HG02588 (cell line): Measurements from ENCODE around the gene NUTF2.

ENCODE experiments used
- ATAC-seq: cut with Tn5 transposase; IDR thresholded peaks from one replicate; pipeline ENCODE4 v1.9.1; 2021; ENCODE audit warnings: mild to moderate bottlenecking, moderate library complexity; ENCODE audit not compliant: unreplicated experiment

Gene NUTF2

GRCh38 chr16:67846320-67847063 is at the start of gene NUTF2:
Gene NUTF2, plus strand, starts transcription at chr16:67846933. Its CDS starts 18,198 bp downstream, at chr16:67865131.
- ATAC-seq = peak; percentile 56

- no peak for ATAC-seq
Measured at GRCh38 chr16:67800338-67800926, 46.3 kb upstream of the NUTF2 start.

GRCh38 chr16:67801241-67801640 is 45.5 kb upstream of the NUTF2 start:
- no peak for ATAC-seq

- ATAC-seq = no peak
Measured at GRCh38 chr16:67801883-67802282, 44.9 kb upstream of the NUTF2 start.

GRCh38 chr16:67803894-67804293 is 42.8 kb upstream of the NUTF2 start:
- ATAC-seq = no peak

- ATAC-seq = no peak
Measured at GRCh38 chr16:67804853-67805542, 41.7 kb upstream of the NUTF2 start.

- no peak for ATAC-seq
Measured at GRCh38 chr16:67805718-67806427, 40.9 kb upstream of the NUTF2 start.

GRCh38 chr16:67806428-67807147 is 40.1 kb upstream of the NUTF2 start, which contains the start of the genes RANBP10 and TSNAXIP1:
Gene RANBP10, minus strand, starts transcription at chr16:67806560. Its CDS starts 24 bp downstream, at chr16:67806536.
Gene TSNAXIP1, plus strand, starts transcription at chr16:67806889. Its CDS starts 261 bp downstream, at chr16:67807150.
- ATAC-seq = peak; percentile 87

- ATAC-seq = no peak
Measured at GRCh38 chr16:67807148-67807682, 39.5 kb upstream of the NUTF2 start.

- no peak for ATAC-seq
Measured at GRCh38 chr16:67811899-67812298, 34.8 kb upstream of the NUTF2 start.

- ATAC-seq = no peak
Measured at GRCh38 chr16:67814567-67814966, 32.2 kb upstream of the NUTF2 start.

GRCh38 chr16:67820608-67821259 is 26.0 kb upstream of the NUTF2 start:
- ATAC-seq = no peak

GRCh38 chr16:67822511-67822910 is 24.2 kb upstream of the NUTF2 start:
- ATAC-seq = no peak

GRCh38 chr16:67825119-67825518 is 21.6 kb upstream of the NUTF2 start:
- ATAC-seq = no peak

- no peak for ATAC-seq
Measured at GRCh38 chr16:67825906-67826305, 20.8 kb upstream of the NUTF2 start.

GRCh38 chr16:67828651-67829050 is 18.1 kb upstream of the NUTF2 start:
- no peak for ATAC-seq

- no peak for ATAC-seq
Measured at GRCh38 chr16:67833030-67833414, 13.7 kb upstream of the NUTF2 start.

GRCh38 chr16:67833415-67834241 is 13.1 kb upstream of the NUTF2 start:
- peak; percentile 97 for ATAC-seq

GRCh38 chr16:67834242-67834614 is 12.5 kb upstream of the NUTF2 start:
- no peak for ATAC-seq
